GM23338 (cell line): ENCODE measurements around the gene PLEKHG5. TPM values are rescaled to one million over a fixed set of nuclear protein-coding genes. Genes with fewer than 3 reads are reported as not detected.
A peak's percentile ranks its signal among the peaks of the same experiment; 100 is the strongest.

ENCODE experiments used
- ATAC-seq: fragments of 200-7000 bp; cut with Tn5 transposase; 3 replicates; pipeline ENCODE4 v1.9.1; 2020
- DNase-seq: peaks from one replicate; pipeline ENCODE4 v3.0.0-alpha.2; 2015; ENCODE audit warnings: low spot score
- H2AFZ ChIP-seq: fragments of 200-600 bp; sonication (generic); 2 replicates; pipeline ENCODE4 v1.8.0; 2016; ENCODE audit warnings: antibody characterized with exemption, mild to moderate bottlenecking, moderate library complexity
- H3F3A ChIP-seq: fragments of 200-600 bp; sonication (generic); replicated peaks from 2 replicates; pipeline ENCODE4 v1.8.0; 2017; ENCODE audit warnings: antibody characterized with exemption, mixed run types, low read depth
- H3K27ac ChIP-seq: fragments of 200-600 bp; sonication (generic); 2 replicates; pipeline ENCODE4 v1.6.1; 2016; ENCODE audit warnings: low read depth
- H3K27me3 ChIP-seq: fragments of 200-600 bp; sonication (generic); 2 replicates; pipeline ENCODE4 v1.8.0; 2016; ENCODE audit warnings: mild to moderate bottlenecking, mixed run types, moderate library complexity; ENCODE audit not compliant: insufficient read depth
- H3K36me3 ChIP-seq: fragments of 200-600 bp; sonication (generic); 2 replicates; pipeline ENCODE4 v1.8.0; 2016; ENCODE audit warnings: mild to moderate bottlenecking; ENCODE audit not compliant: insufficient read depth
- H3K4me1 ChIP-seq: fragments of 200-600 bp; sonication (generic); 2 replicates; pipeline ENCODE4 v1.8.0; 2016; ENCODE audit warnings: mild to moderate bottlenecking, moderate library complexity; ENCODE audit not compliant: insufficient read depth
- H3K4me2 ChIP-seq: fragments of 200-600 bp; sonication (generic); 2 replicates; pipeline ENCODE4 v1.7.1; 2017; ENCODE audit warnings: mixed run types
- H3K4me3 ChIP-seq: fragments of 200-600 bp; sonication (generic); 2 replicates; pipeline ENCODE4 v1.6.1; 2016; ENCODE audit warnings: mixed run types
- H3K79me2 ChIP-seq: fragments of 200-600 bp; sonication (generic); replicated peaks from 2 replicates; pipeline ENCODE4 v1.8.0; 2017; ENCODE audit warnings: mild to moderate bottlenecking; ENCODE audit not compliant: insufficient read depth
- H3K9me2 ChIP-seq: fragments of 200-600 bp; sonication (generic); 2 replicates; pipeline ENCODE4 v1.8.0; 2017; ENCODE audit not compliant: insufficient read depth
- H4K20me1 ChIP-seq: fragments of 200-600 bp; sonication (generic); replicated peaks from 2 replicates; pipeline ENCODE4 v1.8.0; 2017; ENCODE audit warnings: mild to moderate bottlenecking; ENCODE audit not compliant: insufficient read depth
- H3K27ac Mint-ChIP-seq: 2 replicates; pipeline ENCODE4 v1.8.0; 2020; ENCODE audit warnings: inconsistent platforms, mild to moderate bottlenecking, moderate library complexity, mixed read lengths
- H3K27me3 Mint-ChIP-seq: 3 replicates; pipeline ENCODE4 v1.8.0; 2022; ENCODE audit warnings: low read depth, mild to moderate bottlenecking, moderate library complexity, mixed read lengths, inconsistent platforms; ENCODE audit not compliant: insufficient read depth, poor library complexity
- H3K36me3 Mint-ChIP-seq: 3 replicates; pipeline ENCODE4 v1.8.0; 2021; ENCODE audit warnings: low read depth, mild to moderate bottlenecking, inconsistent platforms, moderate library complexity, mixed read lengths
- H3K4me1 Mint-ChIP-seq: 3 replicates; pipeline ENCODE4 v1.8.0; 2020; ENCODE audit warnings: mild to moderate bottlenecking, inconsistent platforms, mixed read lengths
- H3K4me3 Mint-ChIP-seq: 3 replicates; pipeline ENCODE4 v1.8.0; 2021; ENCODE audit warnings: moderate library complexity, mild to moderate bottlenecking, inconsistent platforms, mixed read lengths
- H3K9me3 Mint-ChIP-seq: 3 replicates; pipeline ENCODE4 v1.8.0; 2020; ENCODE audit warnings: moderate library complexity, mild to moderate bottlenecking, inconsistent platforms, mixed read lengths
- EZH2 ChIP-seq: fragments of 200-600 bp; sonication (generic); IDR thresholded peaks from one replicate; pipeline ENCODE4 v1.8.0; 2017; ENCODE audit warnings: antibody characterized with exemption, mild to moderate bottlenecking, low read depth; ENCODE audit not compliant: unreplicated experiment
- EZH2phosphoT487 ChIP-seq: fragments of 200-600 bp; sonication (generic); IDR thresholded peaks from one replicate; pipeline ENCODE4 v1.8.1; 2018; ENCODE audit warnings: antibody characterized with exemption; ENCODE audit not compliant: unreplicated experiment
- NANOG ChIP-seq: IDR thresholded peaks from 2 replicates; pipeline ENCODE4 v1.6.1; 2016; ENCODE audit warnings: antibody characterized with exemption, borderline replicate concordance
- ZNF462 ChIP-seq: fragments of 250-450 bp; sonication (Bioruptor Pico); IDR thresholded peaks from 2 replicates; pipeline ENCODE4 v1.5.0; 2020; ENCODE audit warnings: mild to moderate bottlenecking, moderate library complexity
- polyA plus RNA-seq: library from polyadenylated mRNA; unstranded; fragments of >200 nt; fragmentation: Nextera tagmentation; extraction: Ambion mirVana; gene quantifications from 2 replicates; pipeline ENCODE4 v1.2.1, GENCODE V29; 2016
- total RNA-seq: library from RNA; depleted of rRNA; stranded (reverse); fragments of >200 nt; shearing (Covaris generic); gene quantifications from 2 replicates; pipeline ENCODE4 v1.2.3, GENCODE V29; 2014

The PLEKHG5 gene
- total and polyA plus RNA-seq, 2 experiments from 2014 or later = 9.0 to 26.4 TPM

- Histone ChIP-seq H3K27me3 (peaks cover 75% of the 10 kb centered on the region), H3K9me2 (no peaks in the 10 kb centered on the region), H3K4me1 (peaks cover 7% of the 10 kb centered on the region; the same call in 1 of the 2 replicates), H3K4me3 (peak within 1 kb of the TSS; percentile 51), H3F3A (peaks cover 22% of the 10 kb centered on the region), H3K79me2 (no peaks in the 10 kb centered on the region), H4K20me1 (no peaks in the 10 kb centered on the region), H3K27ac (no peak within 1 kb of the TSS), H2AFZ (peak within 1 kb of the TSS; percentile 91), H3K36me3 (no peaks in the 10 kb centered on the region), H3K4me2 (peak within 1 kb of the TSS; percentile 80)
- H3K4me3 Mint-ChIP-seq = peak within 1 kb of the TSS; percentile 57
- no peaks in the 10 kb centered on the region for H3K36me3 Mint-ChIP-seq
- TF ChIP-seq EZH2phosphoT487 (peak; percentile 76), NANOG (no peak), ZNF462 (CRISPR knock-in tag) (no peak), EZH2 (peak; percentile 24)
- no peak within 1 kb of the TSS for H3K27ac Mint-ChIP-seq
- H3K9me3 Mint-ChIP-seq = no peaks in the 10 kb centered on the region
- peaks cover 72% of the 10 kb centered on the region for H3K27me3 Mint-ChIP-seq
- DNase-seq = peak; percentile 60
- peak; percentile 14 for ATAC-seq
- peaks cover 14% of the 10 kb centered on the region; the same call in 2 of the 3 replicates for H3K4me1 Mint-ChIP-seq
These were observed 66.6 kb downstream of the PLEKHG5 start, which contains the start of gene ESPN for GRCh38 chr1:6424619-6425593. ESPN (plus strand) TSS chr1:6424776; CDS start chr1:6424956, 180 bp downstream.
